ENCODE measurements around the gene SPAG8. TPM values are rescaled to one million over a fixed set of nuclear protein-coding genes. Genes with fewer than 3 reads are reported as not detected.

SPAG8 gene
- total and polyA plus RNA-seq, 9 of the 15 experiments (the other 6 are each of a cell fraction or from before 2014, with no cell fraction given): 0.03 to 0.47 (median 0.21) TPM

DNA sequence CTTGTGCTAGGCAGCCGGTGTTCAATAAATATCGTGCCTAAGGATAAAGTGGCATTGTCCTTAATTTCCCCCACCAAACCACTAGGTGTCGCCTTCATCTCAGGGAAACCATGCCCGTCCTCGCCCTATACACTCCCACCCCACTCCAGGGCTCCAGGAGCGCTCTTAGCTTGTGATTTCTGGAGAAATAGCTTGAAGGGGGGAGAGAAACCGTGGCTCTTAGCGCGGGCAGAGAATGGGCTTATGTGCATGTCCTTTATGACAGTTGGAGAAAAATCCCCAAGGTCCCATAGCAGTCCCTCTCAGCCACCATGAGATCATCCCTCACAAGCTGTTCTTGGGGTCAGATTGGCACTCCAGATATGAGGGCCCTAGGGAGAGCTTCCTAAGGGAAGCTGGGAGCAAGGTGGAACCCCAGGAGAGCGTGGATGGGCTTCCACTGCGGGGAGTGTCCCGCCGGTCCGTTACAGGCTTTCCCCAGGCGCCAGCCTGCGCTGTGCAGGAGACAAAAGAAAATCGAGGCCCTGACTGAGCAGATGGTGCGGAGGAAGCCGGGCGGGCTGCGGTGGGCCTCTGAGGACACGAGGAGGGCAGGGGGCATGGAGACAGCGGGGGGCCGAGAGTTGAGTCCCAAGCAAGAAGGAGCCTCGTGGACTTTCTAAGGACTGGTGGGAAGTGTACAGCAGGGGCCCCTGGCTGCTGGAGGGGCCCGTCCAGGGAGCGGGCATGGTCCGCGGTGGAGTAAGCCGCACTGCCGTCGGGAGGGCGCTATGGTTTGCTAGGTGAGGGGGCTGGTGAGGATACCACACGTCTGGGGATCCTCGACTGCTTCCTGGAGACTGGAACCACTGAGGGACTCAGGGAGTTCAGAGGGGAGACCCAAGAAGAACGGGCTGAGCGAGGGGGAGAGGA, 21.4 kb downstream of the SPAG8 start:
- Histone ChIP-seq H3K4me1 (replicated peaks in 1 of 2; ENCODE audit: control insufficient read depth in 2 of 2, insufficient read depth in 2 of 2, low read length in 2 of 2) (peaks cover 6% of the 10 kb centered on the region in 2 experiments; a peak in 4 of 5 replicates), H3K79me2 (ENCODE audit: control insufficient read depth, insufficient read depth, low read length) (no peaks in the 10 kb centered on the region), H3K9me1 (ENCODE audit: control insufficient read depth, insufficient read depth, low read length) (no peaks in the 10 kb centered on the region), H3K27ac (ENCODE audit: extremely low read depth, low read depth, low read length) (no peak overlapping the region), H3K4me2 (ENCODE audit: insufficient read depth, low read length) (no peak overlapping the region), H3K9me3 (replicated peaks; ENCODE audit: control insufficient read depth, insufficient read depth, low read depth, low read length) (no peaks in the 10 kb centered on the region), H3K27me3 (ENCODE audit: control insufficient read depth in 2 of 2, insufficient read depth in 2 of 2, low read length in 2 of 2) (no peaks in the 10 kb centered on the region), H3K4me3 (no peak overlapping the region), H3K9ac (ENCODE audit: insufficient read depth in 1 of 2, low read depth in 2 of 2, low read length in 2 of 2) (no peak overlapping the region), H2AFZ (ENCODE audit: low read depth, low read length) (no peak overlapping the region), H3K36me3 (ENCODE audit: control insufficient read depth, insufficient read depth, low read length) (peaks cover 23% of the 10 kb centered on the region; the same call in 2 of the 3 replicates), H4K20me1 (replicated peaks; ENCODE audit: control insufficient read depth, insufficient read depth, low read length) (no peaks in the 10 kb centered on the region)
- in situ Hi-C loops (cut with MboI) (loop anchor here (10.0 kb wide), 1 partner anchor 94 kb away; no protein-coding TSS in a partner anchor), intact Hi-C loops (cut with micrococcal nuclease) (loop anchor here (1.0 kb wide), 3 partner anchors 23 to 92 kb away; no protein-coding TSS in a partner anchor)
- no TSS peak for BruUV-seq (replicated peaks)
- ChIA-PET CTCF (ENCODE audit: low intra/inter-chr PET ratio) (interaction anchor here (1.1 to 2.8 kb wide), 3 partner anchors 36 to 309 kb away, joined by 3 to 28 read pairs (median 13); no protein-coding TSS in a partner anchor), POLR2A (interaction anchor here (0.6 to 1.5 kb wide), 5 partner anchors 28 to 133 kb away, joined by 3 to 4 read pairs (median 3); no protein-coding TSS in a partner anchor)
- DNase-seq (ENCODE audit: extremely low read depth in 1 of 4, low spot score in 3 of 4): peak; percentile 70 to 74 (median 71)
- WGBS (ENCODE audit: insufficient coverage, low coverage, missing lambda C conversion rate): 52% methylated on average over 19 of the region's 37 CpGs
- peak; percentile 97 for ATAC-seq
- FAIRE-seq: peak; percentile 92
- TF ChIP-seq ARID2 (IDR thresholded peaks at IDR 0.05): peak; percentile 32; the same call in 1 of the 2 replicates
- no peak for TF ChIP-seq MYNN (IDR thresholded peaks at IDR 0.05)
- no peak for TF ChIP-seq MYNN (CRISPR knock-in tag; IDR thresholded peaks at IDR 0.05)
- no peak for TF ChIP-seq HCFC1 (IDR thresholded peaks at IDR 0.05; ENCODE audit: low read depth, low read length)
- TF ChIP-seq, protein P1, sequence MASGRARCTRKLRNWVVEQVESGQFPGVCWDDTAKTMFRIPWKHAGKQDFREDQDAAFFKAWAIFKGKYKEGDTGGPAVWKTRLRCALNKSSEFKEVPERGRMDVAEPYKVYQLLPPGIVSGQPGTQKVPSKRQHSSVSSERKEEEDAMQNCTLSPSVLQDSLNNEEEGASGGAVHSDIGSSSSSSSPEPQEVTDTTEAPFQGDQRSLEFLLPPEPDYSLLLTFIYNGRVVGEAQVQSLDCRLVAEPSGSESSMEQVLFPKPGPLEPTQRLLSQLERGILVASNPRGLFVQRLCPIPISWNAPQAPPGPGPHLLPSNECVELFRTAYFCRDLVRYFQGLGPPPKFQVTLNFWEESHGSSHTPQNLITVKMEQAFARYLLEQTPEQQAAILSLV (tag; IDR thresholded peaks at IDR 0.05): no peak
- TF ChIP-seq TAF7 (tag; IDR thresholded peaks at IDR 0.05): no peak
- TF ChIP-seq, protein P2, sequence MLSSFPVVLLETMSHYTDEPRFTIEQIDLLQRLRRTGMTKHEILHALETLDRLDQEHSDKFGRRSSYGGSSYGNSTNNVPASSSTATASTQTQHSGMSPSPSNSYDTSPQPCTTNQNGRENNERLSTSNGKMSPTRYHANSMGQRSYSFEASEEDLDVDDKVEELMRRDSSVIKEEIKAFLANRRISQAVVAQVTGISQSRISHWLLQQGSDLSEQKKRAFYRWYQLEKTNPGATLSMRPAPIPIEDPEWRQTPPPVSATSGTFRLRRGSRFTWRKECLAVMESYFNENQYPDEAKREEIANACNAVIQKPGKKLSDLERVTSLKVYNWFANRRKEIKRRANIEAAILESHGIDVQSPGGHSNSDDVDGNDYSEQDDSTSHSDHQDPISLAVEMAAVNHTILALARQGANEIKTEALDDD (IDR thresholded peaks at IDR 0.05): no peak
- TF ChIP-seq TGIF2 (CRISPR knock-in tag; IDR thresholded peaks at IDR 0.05): no peak
- TF ChIP-seq JUND (IDR thresholded peaks at IDR 0.05; ENCODE audit: borderline replicate concordance, low read depth, low read length): 0 out of 2 replicates have a peak, but pooled peaks have one; percentile 19
- TF ChIP-seq JUND (tag; IDR thresholded peaks at IDR 0.05; ENCODE audit: borderline replicate concordance, low read depth, low read length): no peak
- TF ChIP-seq, protein P3, sequence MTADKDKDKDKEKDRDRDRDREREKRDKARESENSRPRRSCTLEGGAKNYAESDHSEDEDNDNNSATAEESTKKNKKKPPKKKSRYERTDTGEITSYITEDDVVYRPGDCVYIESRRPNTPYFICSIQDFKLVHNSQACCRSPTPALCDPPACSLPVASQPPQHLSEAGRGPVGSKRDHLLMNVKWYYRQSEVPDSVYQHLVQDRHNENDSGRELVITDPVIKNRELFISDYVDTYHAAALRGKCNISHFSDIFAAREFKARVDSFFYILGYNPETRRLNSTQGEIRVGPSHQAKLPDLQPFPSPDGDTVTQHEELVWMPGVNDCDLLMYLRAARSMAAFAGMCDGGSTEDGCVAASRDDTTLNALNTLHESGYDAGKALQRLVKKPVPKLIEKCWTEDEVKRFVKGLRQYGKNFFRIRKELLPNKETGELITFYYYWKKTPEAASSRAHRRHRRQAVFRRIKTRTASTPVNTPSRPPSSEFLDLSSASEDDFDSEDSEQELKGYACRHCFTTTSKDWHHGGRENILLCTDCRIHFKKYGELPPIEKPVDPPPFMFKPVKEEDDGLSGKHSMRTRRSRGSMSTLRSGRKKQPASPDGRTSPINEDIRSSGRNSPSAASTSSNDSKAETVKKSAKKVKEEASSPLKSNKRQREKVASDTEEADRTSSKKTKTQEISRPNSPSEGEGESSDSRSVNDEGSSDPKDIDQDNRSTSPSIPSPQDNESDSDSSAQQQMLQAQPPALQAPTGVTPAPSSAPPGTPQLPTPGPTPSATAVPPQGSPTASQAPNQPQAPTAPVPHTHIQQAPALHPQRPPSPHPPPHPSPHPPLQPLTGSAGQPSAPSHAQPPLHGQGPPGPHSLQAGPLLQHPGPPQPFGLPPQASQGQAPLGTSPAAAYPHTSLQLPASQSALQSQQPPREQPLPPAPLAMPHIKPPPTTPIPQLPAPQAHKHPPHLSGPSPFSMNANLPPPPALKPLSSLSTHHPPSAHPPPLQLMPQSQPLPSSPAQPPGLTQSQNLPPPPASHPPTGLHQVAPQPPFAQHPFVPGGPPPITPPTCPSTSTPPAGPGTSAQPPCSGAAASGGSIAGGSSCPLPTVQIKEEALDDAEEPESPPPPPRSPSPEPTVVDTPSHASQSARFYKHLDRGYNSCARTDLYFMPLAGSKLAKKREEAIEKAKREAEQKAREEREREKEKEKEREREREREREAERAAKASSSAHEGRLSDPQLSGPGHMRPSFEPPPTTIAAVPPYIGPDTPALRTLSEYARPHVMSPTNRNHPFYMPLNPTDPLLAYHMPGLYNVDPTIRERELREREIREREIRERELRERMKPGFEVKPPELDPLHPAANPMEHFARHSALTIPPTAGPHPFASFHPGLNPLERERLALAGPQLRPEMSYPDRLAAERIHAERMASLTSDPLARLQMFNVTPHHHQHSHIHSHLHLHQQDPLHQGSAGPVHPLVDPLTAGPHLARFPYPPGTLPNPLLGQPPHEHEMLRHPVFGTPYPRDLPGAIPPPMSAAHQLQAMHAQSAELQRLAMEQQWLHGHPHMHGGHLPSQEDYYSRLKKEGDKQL (CRISPR knock-in tag; IDR thresholded peaks at IDR 0.05; ENCODE audit: borderline replicate concordance): no peak
- peak; percentile 69; the same call in 1 of the 2 replicates for TF ChIP-seq CC2D1A (IDR thresholded peaks at IDR 0.05)
- no peak for TF ChIP-seq ZFP36 (IDR thresholded peaks at IDR 0.05; ENCODE audit: low read depth, low read length, partially characterized antibody)

Data from K562 (cell line).